Heart right ventricle (tissue), 16 donors: Measurements from ENCODE around the gene PARP11. TPM values are rescaled to one million over a fixed set of nuclear protein-coding genes. Genes with fewer than 3 reads are reported as not detected.

Source experiments
- ATAC-seq, 8 donors: fragments of 200-7000 bp; cut with Tn5 transposase; one replicate each; pipeline ENCODE4 v1.9.1; 2020; ENCODE audit warnings: mild to moderate bottlenecking in 8 of 8, moderate library complexity in 8 of 8, moderate number of reproducible peaks in 1 of 8
- DNase-seq, 2 donors: peaks; one replicate each; pipeline ENCODE4 v3.0.0-alpha.2; 2020
- H3K27ac ChIP-seq, 10 donors: fragments of 200-600 bp; sonication (generic) in 2 of 10; one replicate each; pipeline versions ENCODE4 v1.5.0 to v1.8.0; 2020 to 2022; ENCODE audit warnings: mild to moderate bottlenecking in 3 of 10
- H3K27me3 ChIP-seq, 7 donors: fragments of 200-600 bp; one replicate each; pipeline ENCODE4 v1.8.0; 2021 to 2022; ENCODE audit warnings: mild to moderate bottlenecking in 2 of 7
- H3K36me3 ChIP-seq, 9 donors: fragments of 200-600 bp; sonication (generic) in 1 of 9; one replicate each; pipeline versions ENCODE4 v1.5.0 to v1.8.0; 2020 to 2022; ENCODE audit warnings: mild to moderate bottlenecking in 2 of 9
- H3K4me1 ChIP-seq, 9 donors: fragments of 200-600 bp; sonication (generic) in 1 of 9; one replicate each; pipeline versions ENCODE4 v1.5.0 to v1.8.0; 2020 to 2022; ENCODE audit warnings: mild to moderate bottlenecking in 4 of 9
- H3K4me3 ChIP-seq, 10 donors: fragments of 200-600 bp; sonication (generic) in 2 of 10; one replicate each; pipeline versions ENCODE4 v1.5.0 to v1.8.0; 2020 to 2022; ENCODE audit warnings: mild to moderate bottlenecking in 7 of 10, moderate library complexity in 2 of 10
- H3K9me3 ChIP-seq, 11 donors: fragments of 200-600 bp in 10 of 11; sonication (generic) in 2 of 11; one replicate each; pipeline versions ENCODE4 v1.5.0 to v1.8.0; 2013 to 2022; ENCODE audit warnings: mild to moderate bottlenecking in 2 of 11, control low read depth in 1 of 11, moderate library complexity in 1 of 11
- WGBS, 2 donors: extraction: QIAGEN DNeasy Blood & Tissue Kit; methylation state at CpG; one replicate each; pipeline ENCODE4 v1.1.7; 2013; ENCODE audit warnings: inconsistent platforms in 1 of 2; 5-methylcytosine and 5-hydroxymethylcytosine counted together
- intact Hi-C, 10 donors: fragments of 100-400 bp; cut with DNase I; formaldehyde crosslinking; loops; one replicate each; pipeline versions ENCODE4 v1.11.1 to v1.14.2; 2022
- polyA plus RNA-seq, 2 donors: library from polyadenylated mRNA; stranded (reverse); fragments of 200-250 nt; gene quantifications; one replicate each; pipeline ENCODE4 v1.2.3, GENCODE V29; 2013
- total RNA-seq, 10 donors: library from RNA; stranded (reverse); fragmentation: NEBNext Ultra II Directional in 3 of 10; extraction: Animal tissue kit (Norgen Biotek cat#: 25700) in 3 of 10; gene quantifications; one replicate each; pipeline versions ENCODE4 v1.2.1 to v1.2.4, GENCODE V29; 2021 to 2023
- TF ChIP-seq, protein P1 (sequence below), 9 donors: fragments of 200-600 bp; sonication (generic) in 2 of 9; IDR thresholded peaks; one replicate each; pipeline versions ENCODE4 v1.5.0 to v1.8.0; 2021 to 2022; ENCODE audit warnings: antibody characterized with exemption in 9 of 9, mild to moderate bottlenecking in 5 of 9, moderate library complexity in 1 of 9
- donor health status: Arrhythmogenic right ventricular cardiomyopathy.
- donor health status: ischemic (EF 13 %, LVEDD 7.1; RV severe dilation, severe dysfunction).
- donor health status: healthy with polysubstance abuse.
- donor health status: DM: no; HTN: yes; CAD: no.
- donor health status: DM: no; HTN: no; CAD: no.
- donor health status: ischemic (EF 25% LVEDD 6.9; RV normal size, moderate dysfunction).
- donor health status: ischemic (EF 25% LVEDD 5.7; RV mildly dilated, moderate dysfunction).
- donor health status: healthy.
- donor health status: DM: yes; HTN: yes; CAD: no.
- donor health status: Ischemic cardiomyopathy.
- donor health status: ischemic (EF 35%, LVEDD 5.7; RV mildly dilated, moderate dysfunction).
- donor health status: nonischemic (EF 11% LVEDD 7.7; RV severe dilation, severe dysfunction).
- donor health status: DM: yes; HTN: yes; CAD: no.
- donor health status: PGD.
- donor health status: ischemic (EF 29% LVEDD 5.4; RV normal size, mild dysfunction).
- donor health status: nonischemic (EF 23%, LVEDD 6.1; RV moderate dilation, normal function).

Gene PARP11
- total and polyA plus RNA-seq, 12 donors = 1.5 to 7.5 (median 5.0) TPM

DNA sequence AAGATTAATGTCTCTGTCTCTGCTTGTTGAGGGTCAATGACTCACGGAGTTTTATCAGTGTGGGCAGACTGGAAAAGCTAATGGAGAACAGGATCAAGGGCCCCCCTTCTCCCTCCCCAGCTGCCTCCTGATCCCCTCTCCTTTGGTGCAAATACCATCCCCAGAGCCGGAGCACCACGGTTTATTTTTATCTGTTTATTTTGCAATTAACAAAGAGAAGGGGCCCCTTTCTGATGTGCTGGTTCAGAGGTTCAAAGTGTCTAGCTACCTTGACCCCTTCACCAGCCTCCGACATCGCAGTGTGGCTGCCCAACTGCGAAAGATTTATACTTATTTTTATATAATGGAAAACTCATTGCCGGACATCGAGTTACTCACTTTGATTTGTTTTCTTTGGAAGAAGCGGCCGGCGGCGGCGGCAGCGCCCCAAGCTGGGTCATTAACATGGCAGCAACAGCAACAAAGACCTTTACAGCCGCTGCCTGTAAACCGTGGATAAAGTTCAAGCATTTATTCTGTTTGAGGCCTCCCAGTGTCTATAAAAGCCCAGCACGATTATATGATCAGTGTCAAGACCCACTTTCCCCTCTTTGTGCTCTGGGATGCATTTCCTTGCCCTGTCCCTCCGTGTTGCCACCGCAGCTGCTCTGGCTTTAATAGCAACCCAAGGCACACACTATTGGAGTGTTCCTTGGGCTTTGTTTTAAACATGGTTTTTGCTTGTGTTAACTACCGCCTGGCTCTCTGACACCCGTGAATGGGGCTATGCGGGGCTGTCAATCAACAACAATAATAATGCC is 47.4 kb upstream of the PARP11 start:
- ATAC-seq = no peak
- Histone ChIP-seq H3K4me1 (no peaks in the 10 kb centered on the region), H3K27ac (no peak overlapping the region), H3K4me3 (no peak overlapping the region), H3K36me3 (no peaks in the 10 kb centered on the region), H3K9me3 (no peaks in the 10 kb centered on the region), H3K27me3 (peaks cover 0 to 81% (median 56%) of the 10 kb centered on the region in 7 donors)
- intact Hi-C loops = no loop called here
- no peak for DNase-seq
- TF ChIP-seq, protein P1, sequence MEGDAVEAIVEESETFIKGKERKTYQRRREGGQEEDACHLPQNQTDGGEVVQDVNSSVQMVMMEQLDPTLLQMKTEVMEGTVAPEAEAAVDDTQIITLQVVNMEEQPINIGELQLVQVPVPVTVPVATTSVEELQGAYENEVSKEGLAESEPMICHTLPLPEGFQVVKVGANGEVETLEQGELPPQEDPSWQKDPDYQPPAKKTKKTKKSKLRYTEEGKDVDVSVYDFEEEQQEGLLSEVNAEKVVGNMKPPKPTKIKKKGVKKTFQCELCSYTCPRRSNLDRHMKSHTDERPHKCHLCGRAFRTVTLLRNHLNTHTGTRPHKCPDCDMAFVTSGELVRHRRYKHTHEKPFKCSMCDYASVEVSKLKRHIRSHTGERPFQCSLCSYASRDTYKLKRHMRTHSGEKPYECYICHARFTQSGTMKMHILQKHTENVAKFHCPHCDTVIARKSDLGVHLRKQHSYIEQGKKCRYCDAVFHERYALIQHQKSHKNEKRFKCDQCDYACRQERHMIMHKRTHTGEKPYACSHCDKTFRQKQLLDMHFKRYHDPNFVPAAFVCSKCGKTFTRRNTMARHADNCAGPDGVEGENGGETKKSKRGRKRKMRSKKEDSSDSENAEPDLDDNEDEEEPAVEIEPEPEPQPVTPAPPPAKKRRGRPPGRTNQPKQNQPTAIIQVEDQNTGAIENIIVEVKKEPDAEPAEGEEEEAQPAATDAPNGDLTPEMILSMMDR (IDR thresholded peaks at IDR 0.05) = no peak
- WGBS, 2 donors = 46 to 47% methylated on average over 22 of the region's 22 CpGs

DNA sequence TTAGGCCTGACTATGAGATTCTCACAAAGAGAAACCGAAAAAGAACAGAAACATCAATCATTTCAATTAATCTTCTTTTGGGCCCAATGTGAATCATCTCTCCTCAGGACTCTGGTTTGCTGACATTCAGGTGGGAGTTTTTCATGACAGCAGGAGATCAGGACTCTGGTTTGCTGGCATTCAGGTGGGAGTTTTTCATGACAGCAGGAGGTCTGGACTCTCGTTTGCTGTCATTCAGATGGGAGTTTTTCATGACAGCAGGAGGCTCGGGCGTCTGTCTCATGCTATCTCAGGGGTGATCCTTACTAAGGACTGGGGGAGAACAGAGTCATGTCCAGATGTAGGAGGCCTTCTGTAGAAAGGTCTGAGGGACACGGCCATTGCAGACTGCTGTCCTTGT is 40.1 kb upstream of the PARP11 start:
- WGBS, 2 donors = 74 to 75% methylated on average over 5 of the region's 5 CpGs
- H3K4me1 ChIP-seq = no peaks in the 10 kb centered on the region
- no peak for DNase-seq
- no peak for ATAC-seq
- no peaks in the 10 kb centered on the region for H3K36me3 ChIP-seq
- no peak overlapping the region for H3K27ac ChIP-seq
- peaks cover 0 to 9% (median 0%) of the 10 kb centered on the region in 7 donors for H3K27me3 ChIP-seq
- no peak overlapping the region for H3K4me3 ChIP-seq
- intact Hi-C loops = no loop called here
- TF ChIP-seq, protein P1 (IDR thresholded peaks at IDR 0.05) = no peak
- H3K9me3 ChIP-seq = peaks cover 0 to 7% (median 0%) of the 10 kb centered on the region in 11 donors

DNA sequence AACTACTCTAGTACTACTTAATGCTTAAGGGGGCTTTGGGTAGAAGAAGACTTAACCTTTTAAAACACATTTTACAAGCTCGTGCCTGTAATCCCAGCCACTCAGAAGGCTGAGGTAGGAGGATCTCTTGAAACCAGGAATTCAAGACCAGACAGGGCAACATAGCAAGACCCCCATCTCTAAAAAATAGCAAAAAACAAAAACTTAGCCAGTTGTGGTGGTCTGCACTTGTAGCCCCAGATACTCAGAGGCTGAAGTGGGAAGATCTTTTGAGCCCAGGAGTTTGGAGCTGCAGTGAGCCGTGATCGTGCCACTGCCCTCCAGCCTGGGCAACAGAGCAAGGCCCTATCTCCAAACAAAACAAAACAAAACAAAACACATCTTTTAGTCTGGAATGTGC is 39.7 kb upstream of the PARP11 start:
- H3K4me1 ChIP-seq = peaks cover 0 to 2% (median 0%) of the 10 kb centered on the region in 9 donors
- WGBS, 2 donors = 81 to 85% methylated on average over 3 of the region's 3 CpGs
- intact Hi-C loops = no loop called here
- no peak overlapping the region for H3K4me3 ChIP-seq
- H3K27me3 ChIP-seq = peaks cover 0 to 7% (median 0%) of the 10 kb centered on the region in 7 donors
- H3K27ac ChIP-seq = no peak overlapping the region
- ATAC-seq = no peak
- no peaks in the 10 kb centered on the region for H3K36me3 ChIP-seq
- TF ChIP-seq, protein P1 (IDR thresholded peaks at IDR 0.05) = no peak
- DNase-seq = no peak
- H3K9me3 ChIP-seq = peaks cover 0 to 7% (median 0%) of the 10 kb centered on the region in 11 donors

DNA sequence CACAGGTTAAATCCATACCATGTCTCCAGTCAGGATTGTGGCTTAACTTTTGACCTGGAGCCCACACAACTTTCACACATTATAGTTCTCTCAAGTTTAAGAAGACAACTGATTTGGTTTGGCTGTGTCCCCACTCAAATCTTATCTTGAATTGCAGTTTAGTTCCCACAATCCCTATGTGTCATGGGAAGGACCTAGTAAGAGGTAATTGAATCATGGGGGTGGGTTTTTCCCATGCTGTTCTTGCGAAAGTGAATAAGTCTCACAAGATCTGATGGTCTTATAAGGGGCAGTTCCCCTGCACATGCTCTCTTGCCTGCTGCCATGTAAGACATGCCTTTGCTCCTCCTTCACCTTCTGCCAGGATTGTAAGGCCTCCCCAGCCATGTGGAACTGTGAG is 38.2 kb upstream of the PARP11 start:
- Histone ChIP-seq H3K36me3 (no peaks in the 10 kb centered on the region), H3K9me3 (peaks cover 0 to 7% (median 0%) of the 10 kb centered on the region in 11 donors), H3K27me3 (peaks cover 0 to 7% (median 0%) of the 10 kb centered on the region in 7 donors), H3K4me3 (no peak overlapping the region), H3K4me1 (peaks cover 0 to 13% (median 0%) of the 10 kb centered on the region in 9 donors), H3K27ac (no peak overlapping the region)
- TF ChIP-seq, protein P1 (IDR thresholded peaks at IDR 0.05) = no peak
- WGBS, 2 donors = 87 to 97% methylated on average over 1 of the region's 1 CpG
- DNase-seq (no peak), ATAC-seq (no peak)
- intact Hi-C loops = no loop called here
